Gastrocnemius medialis (tissue), 4 donors: ENCODE results near the gene ZBTB20.

Source experiments
- POLR2A ChIP-seq, 2 donors: fragments of 450-650 bp; IDR thresholded peaks; one replicate each; pipeline ENCODE4 v1.6.1; 2017; ENCODE audit warnings: antibody characterized with exemption in 2 of 2, mild to moderate bottlenecking in 2 of 2, moderate library complexity in 2 of 2
- TF ChIP-seq, protein P1 (sequence below), 5 experiments: fragments of 450-650 bp in 3 of 5; fragments of 200-600 bp in 2 of 5; sonication (generic) in 2 of 5; IDR thresholded peaks in 4 of 5; conservative IDR thresholded peaks in 1 of 5; 1 replicate in 4 of 5; 2 replicates in 1 of 5; pipeline ENCODE4 v1.5.1; 2016 to 2019; ENCODE audit warnings: antibody characterized with exemption in 5 of 5, mild to moderate bottlenecking in 3 of 5, moderate library complexity in 3 of 5

DNA sequence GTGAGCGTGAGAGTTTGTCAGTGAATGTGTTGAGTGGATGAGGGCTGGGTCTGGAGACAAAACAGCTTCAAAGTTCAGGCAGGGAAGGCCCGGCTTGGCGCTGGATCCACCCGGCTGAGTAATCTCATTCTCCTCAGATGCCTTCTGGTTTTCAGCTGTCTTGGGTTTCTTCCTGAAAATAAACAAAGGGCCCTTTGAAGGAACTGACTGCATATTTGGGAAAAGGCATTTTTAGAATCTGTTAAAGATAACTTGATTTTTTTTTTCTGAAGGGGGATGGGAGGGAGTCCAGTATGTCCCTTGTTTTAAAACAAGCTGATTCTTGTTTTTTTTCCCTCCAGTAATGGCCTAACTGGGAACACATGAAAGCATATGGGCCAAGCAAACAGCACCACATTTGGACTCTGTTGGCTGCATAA is 766.8 kb downstream of the ZBTB20 start:
- TF ChIP-seq, protein P1, sequence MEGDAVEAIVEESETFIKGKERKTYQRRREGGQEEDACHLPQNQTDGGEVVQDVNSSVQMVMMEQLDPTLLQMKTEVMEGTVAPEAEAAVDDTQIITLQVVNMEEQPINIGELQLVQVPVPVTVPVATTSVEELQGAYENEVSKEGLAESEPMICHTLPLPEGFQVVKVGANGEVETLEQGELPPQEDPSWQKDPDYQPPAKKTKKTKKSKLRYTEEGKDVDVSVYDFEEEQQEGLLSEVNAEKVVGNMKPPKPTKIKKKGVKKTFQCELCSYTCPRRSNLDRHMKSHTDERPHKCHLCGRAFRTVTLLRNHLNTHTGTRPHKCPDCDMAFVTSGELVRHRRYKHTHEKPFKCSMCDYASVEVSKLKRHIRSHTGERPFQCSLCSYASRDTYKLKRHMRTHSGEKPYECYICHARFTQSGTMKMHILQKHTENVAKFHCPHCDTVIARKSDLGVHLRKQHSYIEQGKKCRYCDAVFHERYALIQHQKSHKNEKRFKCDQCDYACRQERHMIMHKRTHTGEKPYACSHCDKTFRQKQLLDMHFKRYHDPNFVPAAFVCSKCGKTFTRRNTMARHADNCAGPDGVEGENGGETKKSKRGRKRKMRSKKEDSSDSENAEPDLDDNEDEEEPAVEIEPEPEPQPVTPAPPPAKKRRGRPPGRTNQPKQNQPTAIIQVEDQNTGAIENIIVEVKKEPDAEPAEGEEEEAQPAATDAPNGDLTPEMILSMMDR (IDR thresholded peaks at IDR 0.05 in 4 of 5, conservative IDR thresholded peaks at IDR 0.05 in 1 of 5): no peak
- no peak for TF ChIP-seq POLR2A (IDR thresholded peaks at IDR 0.05)
